GM21576 (cell line): ENCODE measurements around the gene CD4.

Experiments used
- ATAC-seq: cut with Tn5 transposase; IDR thresholded peaks from one replicate; pipeline ENCODE4 v1.9.1; 2021; ENCODE audit warnings: mild to moderate bottlenecking, moderate library complexity; ENCODE audit not compliant: unreplicated experiment

The CD4 gene

DNA sequence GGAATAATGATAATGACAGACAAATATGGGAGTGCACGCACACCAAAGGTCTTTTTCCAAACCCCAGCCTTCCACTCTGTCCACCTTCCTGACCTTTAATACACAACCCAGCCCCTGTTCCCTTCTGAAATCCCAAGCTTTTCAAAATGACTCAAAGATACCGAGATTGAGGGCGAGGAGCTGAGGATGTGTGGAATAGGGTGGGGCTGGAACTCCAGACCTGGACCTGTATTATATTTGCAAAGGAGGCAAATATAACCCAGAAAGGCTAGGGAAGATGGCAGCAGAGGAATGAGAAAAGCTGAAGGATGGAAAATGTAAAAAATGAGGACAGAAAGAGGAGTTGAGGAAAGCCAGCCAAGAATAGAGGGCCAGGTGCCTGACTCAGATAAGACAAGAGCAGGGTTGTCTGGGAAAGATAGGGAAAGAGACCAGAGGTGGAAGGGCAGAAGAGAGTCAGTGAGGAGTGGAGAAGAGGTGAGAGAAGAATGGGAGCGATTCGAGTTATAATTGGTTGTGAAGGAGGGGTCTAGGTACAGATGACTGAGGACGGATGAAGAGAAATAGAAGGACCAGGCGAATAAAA lies 24.2 kb upstream of the CD4 start:
- ATAC-seq = no peak

DNA sequence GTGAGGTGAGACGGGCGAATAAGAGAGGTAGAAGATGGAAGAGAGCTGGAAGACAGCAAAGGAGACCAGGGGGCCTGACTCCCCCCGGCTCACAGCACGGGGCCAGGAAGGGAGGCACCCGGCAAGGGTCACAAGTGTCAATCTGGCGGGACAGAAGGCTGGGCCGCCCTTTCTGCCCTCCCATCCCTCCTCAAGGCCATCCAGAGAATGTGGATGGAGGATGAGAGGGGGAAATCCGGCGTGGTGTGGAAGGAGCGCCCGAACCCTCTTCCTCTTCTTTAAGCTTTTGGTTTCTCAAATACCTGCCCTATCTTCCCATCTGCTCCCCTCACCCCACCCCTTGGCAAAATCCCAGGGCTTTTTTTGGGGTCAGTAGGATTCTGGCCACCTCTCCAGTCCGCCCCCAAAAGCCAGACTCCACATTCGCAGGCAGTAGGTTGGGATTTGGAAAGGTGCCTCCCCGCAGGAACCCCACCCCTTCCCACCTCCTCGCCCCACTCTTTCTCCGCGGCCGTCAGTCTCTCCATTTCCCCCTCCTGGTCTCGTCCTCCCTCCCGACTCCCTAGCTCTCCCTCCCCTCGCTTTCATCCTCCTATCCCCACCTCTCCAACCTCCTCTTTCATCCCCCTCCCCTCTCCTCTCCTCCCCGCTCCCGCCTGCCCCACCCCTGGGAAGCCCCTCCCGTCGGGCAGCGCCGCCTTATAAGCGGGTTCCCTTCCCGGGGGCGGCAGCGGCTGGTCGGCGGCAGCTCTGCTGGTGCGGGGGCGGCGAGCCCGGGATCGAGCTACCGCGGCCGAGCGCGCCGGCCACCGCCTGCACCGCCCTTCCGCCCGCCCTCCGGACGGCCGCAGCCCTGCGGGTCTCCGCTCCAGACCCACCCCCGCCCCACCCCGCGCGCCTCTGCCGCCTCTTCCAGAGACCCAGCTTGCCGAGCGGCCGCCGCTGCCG lies 23.4 kb upstream of the CD4 start, which contains the start of gene PTMS:
Gene PTMS (plus strand): TSS at position 730 of the 948 bp plus-strand sequence. CDS start 343 bp downstream, outside the sequence.
- peak; percentile 18 for ATAC-seq

DNA sequence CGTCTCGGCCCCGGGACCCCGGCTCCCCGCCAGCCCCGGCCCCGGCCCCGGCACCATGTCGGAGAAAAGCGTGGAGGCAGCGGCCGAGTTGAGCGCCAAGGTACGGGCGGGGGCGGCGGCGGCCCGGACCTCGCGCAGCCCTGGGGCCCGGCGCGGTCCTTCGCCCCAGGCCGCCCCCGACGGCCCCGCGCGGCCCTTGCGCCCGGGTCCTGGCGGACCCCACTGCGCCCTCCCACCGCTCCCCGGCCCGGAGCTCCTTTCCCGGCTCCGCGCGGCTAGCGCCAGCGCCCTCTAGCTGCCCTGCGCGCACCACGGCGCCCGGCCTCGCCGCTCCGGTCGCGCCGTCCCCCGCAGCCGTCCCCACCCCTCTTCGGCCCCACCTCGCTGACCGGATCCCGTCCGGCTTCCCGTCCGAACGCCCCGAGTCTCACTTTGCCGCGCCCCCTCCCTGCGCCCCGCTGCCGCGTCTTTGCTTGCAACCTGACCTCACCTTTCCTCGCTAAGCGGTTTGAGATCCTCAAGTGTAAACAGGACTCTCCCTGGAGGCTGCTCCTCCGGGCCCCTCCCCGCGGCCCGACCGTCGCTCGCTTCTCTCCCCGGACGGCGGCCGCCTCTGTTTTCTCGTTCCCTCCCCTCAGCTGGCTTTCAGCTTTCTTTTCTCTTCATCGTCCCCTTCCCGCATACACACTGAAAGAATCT lies 22.5 kb upstream of the CD4 start:
- ATAC-seq = peak; percentile 30

DNA sequence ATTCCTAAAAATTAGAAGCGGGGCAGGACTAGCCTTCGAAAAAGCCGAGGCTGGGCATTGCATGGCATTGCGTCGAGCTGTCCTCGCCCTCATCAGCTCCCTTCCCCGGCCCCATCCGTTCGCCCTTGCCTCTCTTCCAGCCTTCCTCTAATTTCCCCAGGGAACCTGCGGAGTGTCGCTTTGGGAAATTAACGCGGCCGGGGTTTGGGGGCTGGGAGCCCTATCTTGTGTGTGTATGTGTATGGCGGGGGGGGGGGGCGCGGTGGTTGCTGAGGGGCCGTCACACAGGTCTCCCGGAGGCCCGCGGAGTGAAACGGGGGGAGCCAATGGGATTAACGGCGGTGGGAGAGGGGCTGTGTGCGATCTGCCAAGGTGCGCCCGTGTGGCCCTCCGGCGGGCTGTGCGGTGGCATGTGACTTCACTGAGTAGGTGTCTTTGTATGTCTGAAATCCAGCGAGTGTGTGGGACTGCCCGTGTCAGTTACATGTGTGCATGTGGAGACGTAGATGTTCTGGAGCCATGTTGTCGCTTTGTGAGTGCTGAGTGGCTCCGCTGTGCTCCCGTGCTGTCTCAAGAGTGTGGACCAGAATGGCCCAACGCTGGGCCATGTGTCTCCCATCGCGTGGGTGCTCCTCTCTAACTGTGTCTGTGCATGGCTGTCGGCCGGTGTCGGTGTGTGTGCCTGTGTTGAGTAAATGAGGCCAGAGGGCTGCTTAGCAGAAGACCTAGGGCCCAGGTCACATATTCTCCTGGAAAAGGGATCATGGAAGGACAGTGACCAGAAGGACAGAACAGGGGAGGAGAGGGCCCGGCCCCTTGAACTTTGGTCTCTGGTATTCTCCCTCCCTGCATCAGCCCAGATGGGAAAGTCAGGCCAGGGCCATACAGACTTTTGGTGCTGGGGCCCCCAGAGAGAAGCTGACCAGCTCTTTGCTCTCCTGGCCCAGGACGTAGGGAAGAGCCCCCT lies 21.7 kb upstream of the CD4 start:
- ATAC-seq = no peak

DNA sequence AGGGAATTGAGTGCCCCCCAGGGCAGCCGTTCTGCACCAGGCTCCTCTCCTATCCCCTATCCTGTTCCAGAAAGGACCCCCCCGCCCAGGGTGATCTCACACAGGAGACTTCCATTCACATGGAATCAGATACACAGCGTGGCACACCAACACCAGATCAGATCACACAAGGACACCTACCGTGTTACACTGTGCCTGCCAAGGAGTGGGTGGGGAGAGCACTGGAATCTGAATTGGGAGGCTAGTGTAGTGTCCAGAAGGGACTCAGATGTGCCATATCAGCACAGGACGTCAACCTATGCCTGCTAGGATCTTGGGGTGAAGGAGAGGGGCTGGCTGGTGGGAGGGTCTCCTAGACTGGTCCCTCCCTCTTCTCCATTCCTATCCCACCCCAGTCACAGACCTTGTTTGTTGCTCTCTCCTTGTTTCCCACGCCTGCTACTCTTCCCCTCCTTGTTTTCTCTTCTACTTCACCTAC lies 20.9 kb upstream of the CD4 start:
- no peak for ATAC-seq

DNA sequence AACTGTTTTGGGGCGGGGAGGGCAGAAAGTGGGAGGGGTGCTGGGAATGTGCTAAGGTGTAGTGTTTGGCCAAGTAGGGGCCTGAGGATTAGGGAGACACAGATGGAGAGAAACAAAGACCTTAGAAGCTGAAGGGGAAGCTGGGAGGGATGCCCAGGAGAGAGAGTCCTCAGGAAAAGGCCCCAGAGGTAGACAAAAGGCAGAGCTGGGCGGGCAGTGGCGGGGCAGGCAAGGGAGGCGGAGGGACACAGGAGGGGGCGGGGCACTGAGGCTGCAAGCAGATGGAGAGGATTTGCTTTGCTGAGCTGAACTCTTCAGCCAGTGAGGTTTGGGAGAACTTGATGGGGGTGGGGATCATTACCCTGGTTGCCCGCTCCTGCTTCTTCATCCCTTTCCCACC lies 20.3 kb upstream of the CD4 start:
- ATAC-seq = no peak

DNA sequence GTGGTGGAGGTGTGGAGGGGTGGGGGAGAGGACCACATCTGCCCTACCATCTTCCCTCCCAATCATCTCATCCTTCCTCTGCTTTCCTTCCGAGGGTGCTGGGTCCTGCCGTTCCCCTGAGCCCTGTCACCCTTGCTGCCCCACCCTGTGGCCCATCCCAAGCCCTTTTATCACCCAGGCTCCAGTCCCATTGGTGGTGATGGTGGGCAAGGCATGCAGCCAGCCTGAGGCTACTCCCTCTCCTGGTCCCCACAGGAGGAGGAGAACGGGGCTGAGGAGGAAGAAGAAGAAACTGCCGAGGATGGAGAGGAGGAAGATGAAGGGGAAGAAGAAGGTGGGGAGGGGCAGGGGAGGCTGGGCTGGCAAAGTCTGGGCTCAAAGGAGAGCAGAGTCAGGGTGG lies 19.7 kb upstream of the CD4 start:
- no peak for ATAC-seq

DNA sequence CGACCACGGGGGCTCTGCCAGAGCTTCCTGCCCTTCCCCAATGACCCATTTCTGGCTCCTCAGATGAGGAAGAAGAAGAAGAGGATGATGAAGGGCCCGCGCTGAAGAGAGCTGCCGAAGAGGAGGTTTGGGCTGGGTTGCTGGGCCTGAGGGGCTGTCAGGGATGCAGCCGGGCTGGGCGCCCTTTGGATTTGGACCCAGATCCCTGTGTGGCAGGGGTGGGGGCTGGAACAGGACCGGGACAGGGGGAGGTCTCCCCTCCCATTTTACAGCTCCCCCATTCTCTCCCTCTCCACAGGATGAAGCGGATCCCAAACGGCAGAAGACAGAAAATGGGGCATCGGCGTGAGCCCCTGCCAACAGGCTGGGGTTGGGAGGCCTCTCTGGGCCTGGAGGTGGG lies 19.2 kb upstream of the CD4 start:
- ATAC-seq = no peak

DNA sequence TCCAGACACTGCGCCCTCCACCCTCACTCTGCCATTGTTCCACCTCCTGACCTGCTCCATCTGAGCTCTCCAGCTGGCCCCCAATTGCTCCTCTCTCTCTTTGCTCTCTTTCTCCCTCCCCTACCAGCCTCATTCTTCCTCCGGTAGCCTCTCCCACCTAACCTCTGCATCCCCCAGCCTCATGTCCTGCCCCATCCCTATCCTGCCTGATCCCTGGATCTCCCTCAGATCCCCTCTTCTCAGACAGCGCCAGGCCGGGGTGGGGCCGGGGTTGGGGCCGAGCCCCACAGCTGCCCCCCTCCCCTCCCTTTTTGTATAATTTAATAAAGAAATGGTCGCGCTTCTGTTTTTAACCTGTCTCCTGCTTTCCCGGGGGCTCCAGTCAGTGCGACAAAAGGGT lies 18.7 kb upstream of the CD4 start:
- no peak for ATAC-seq

DNA sequence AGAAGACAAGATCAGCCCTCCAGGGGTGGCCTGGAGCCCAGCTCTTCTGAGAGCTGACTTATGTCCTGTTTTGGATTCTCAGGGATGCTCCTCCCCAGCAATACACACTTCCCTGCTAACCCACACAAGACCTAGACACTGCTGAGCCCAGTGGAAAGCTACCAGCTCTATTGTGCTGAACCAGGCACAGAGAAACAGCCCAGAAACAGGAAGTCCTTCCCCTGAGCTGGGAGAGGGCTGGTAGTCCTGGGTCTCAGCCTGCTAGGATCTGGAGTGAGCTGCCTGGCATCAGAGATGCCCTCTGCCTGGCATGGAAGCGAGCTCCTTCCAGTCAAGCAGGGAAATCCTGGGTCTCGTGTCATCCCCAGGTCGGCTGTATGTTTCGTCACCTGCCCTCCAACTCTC lies 18.2 kb upstream of the CD4 start:
- ATAC-seq = no peak

DNA sequence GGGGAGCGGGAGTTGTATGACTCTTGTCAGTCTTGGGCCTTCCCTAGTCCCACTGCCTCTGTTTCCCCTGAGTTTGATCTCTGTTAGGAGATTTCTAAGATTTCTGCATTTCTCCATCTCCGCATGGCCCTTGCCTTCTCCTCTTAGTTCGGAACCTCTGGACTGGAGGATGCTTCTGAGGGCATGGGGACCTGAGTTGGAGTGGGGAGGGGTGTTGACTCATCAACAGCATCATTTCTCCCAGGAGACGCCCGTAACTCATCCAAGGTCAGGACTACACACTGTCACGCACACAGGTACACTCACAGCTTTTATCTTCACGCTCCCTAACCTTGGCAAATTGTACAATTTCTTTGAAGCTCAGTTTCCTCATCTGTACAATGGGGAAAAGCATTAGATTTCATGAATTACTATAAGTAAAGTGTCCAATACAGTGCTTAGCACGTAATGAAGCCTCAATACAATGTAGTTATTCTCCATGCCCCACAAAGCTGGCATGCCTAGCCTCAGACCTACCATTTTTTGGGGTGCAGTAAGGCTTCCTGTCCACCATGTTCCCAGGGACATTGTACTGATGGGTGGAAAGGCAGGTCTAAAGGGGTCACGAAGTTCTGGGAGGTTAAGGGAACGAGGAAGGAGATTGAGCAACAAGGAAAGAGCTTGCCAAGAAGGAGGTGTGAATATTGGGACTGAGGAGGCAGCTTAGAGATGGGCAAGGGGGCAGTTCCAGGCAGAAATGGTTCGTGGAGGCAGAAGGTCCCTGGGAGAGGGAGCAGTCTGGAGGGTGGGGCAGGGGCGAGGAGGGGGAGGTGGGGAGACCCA lies 17.6 kb upstream of the CD4 start:
- no peak for ATAC-seq

DNA sequence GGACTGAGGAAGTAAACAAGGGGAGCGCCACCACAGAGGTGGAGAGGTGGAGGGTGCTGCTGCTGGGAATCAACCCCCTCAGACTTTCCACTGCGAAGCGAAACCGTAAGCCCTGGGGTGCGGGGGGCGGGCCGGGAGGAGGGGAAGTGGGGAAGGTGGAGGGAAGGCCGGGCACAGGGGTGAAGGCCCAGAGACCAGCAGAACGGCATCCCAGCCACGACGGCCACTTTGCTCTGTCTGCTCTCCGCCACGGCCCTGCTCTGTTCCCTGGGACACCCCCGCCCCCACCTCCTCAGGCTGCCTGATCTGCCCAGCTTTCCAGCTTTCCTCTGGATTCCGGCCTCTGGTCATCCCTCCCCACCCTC lies 17.0 kb upstream of the CD4 start, which contains the start of gene LAG3:
Gene LAG3 (plus strand): TSS at position 190 of the 365 bp plus-strand sequence. CDS start 333 bp downstream, outside the sequence.
- ATAC-seq = no peak

DNA sequence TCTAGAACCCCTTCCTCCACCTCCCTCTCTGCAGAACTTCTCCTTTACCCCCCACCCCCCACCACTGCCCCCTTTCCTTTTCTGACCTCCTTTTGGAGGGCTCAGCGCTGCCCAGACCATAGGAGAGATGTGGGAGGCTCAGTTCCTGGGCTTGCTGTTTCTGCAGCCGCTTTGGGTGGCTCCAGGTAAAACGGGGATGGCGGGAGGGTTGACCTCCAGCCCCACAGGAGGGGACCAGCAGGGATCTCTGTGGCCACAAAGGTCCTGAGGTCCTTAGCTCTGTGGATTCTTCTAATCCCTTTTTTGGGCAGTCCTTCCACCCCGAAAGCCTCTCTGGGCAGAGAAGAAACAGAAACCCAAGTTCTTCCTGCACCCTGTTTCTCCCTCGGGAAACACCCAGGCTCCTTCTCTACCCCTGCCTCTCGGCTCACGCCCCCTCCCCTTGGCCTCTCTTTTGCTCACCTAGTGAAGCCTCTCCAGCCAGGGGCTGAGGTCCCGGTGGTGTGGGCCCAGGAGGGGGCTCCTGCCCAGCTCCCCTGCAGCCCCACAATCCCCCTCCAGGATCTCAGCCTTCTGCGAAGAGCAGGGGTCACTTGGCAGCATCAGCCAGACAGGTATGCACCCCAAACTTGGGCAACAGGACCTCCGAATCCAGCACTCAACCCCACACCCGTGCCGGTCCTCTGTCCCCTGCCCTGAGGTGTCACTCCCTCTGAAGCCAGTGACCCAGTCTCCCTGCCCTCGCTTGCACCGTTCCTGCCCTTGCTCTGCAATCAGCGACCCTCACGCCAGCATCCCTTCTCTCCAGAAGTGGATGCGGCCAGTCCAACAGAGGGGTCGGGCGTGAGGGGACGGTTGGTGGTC lies 16.4 kb upstream of the CD4 start:
- no peak for ATAC-seq

DNA sequence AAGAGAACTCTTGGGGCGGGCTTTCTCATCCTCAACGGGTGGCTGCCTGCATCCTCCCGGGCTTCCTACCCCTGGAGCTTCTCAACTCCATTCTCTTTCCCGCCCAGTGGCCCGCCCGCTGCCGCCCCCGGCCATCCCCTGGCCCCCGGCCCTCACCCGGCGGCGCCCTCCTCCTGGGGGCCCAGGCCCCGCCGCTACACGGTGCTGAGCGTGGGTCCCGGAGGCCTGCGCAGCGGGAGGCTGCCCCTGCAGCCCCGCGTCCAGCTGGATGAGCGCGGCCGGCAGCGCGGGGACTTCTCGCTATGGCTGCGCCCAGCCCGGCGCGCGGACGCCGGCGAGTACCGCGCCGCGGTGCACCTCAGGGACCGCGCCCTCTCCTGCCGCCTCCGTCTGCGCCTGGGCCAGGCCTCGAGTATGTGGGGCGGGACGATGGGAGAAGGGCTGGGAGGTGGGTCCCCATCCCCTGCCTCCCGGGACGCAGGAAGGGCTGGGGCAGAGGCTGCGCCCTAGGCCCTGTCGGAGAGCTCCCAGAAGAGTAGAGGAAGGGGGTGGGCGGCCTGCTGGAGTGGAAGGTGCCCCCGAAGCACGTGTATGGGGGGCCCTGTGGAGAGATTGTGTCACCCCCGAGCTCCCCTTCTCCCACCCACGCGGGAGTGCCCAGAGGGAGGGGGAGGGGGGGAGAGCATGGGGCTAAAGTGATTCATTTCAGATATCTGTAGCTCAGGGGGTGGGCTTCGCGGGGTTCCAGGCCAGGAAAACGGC lies 15.6 kb upstream of the CD4 start:
- no peak for ATAC-seq

DNA sequence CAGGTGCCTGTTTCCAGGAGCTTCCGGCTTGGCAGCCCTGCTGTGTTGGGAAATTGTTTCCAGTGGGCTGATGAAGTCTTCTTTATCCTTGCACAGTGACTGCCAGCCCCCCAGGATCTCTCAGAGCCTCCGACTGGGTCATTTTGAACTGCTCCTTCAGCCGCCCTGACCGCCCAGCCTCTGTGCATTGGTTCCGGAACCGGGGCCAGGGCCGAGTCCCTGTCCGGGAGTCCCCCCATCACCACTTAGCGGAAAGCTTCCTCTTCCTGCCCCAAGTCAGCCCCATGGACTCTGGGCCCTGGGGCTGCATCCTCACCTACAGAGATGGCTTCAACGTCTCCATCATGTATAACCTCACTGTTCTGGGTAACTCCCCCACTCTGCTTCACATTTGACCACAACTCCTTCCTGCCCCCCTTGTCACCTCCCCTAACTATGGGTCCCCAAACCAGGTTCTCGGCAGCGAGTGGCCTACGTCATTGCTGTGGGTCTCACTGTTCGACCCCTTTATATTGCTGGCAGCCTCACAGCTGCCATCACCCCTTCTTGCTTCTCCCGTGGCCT lies 14.7 kb upstream of the CD4 start:
- ATAC-seq = no peak

DNA sequence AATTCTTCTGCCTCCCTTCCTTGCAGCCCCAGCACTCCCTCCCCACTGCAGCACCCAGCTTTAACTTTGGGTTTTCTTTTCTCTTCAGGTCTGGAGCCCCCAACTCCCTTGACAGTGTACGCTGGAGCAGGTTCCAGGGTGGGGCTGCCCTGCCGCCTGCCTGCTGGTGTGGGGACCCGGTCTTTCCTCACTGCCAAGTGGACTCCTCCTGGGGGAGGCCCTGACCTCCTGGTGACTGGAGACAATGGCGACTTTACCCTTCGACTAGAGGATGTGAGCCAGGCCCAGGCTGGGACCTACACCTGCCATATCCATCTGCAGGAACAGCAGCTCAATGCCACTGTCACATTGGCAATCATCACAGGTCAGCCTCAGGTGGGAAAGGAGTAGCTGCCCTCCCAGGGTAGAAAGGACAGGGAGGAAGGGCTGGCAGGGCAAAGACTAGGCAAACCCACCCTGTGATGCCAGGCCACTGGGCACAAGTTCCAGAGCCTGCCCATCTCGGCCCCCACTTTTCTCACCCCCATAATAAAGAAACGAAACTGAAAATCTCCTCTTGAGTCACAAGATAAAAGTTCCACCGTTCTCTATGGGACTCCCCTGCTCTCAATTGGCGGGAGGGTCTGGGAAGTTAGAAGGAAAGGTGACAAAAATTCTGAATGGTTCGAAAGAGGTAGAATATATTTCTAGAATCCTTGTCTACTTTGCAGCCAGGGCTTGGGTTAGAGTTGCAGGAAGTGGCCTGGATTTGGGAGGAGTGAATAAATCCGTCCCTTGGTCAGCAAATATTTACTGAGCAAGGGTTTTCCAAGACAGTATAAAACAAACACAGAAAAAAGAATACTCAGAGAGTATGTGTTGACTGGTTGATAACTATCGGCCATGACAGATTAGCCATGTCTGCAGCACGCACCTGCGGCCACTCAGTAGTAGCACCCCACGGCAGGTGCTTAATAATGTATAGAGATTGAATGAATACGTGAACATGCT lies 13.8 kb upstream of the CD4 start:
- ATAC-seq = no peak
